Measurements from ENCODE around the gene FANCD2.
A peak's percentile ranks its signal among the peaks of the same experiment; 100 is the strongest.
"Not testable (repeated sequence)": the region's sequence is repeated elsewhere in the genome, so short reads cannot be mapped to it uniquely, and the experiment has no call there.

The FANCD2 gene

GRCh38 chr3:10115326-10116137, 89.3 kb downstream of the FANCD2 start, which contains the start of gene BRK1:
BRK1 (plus strand) TSS chr3:10115675; CDS start chr3:10115702, 27 bp downstream.
- DNase-seq: peak; percentile 78

GRCh38 chr3:10116138-10116460, 89.9 kb downstream of the FANCD2 start:
- no peak for DNase-seq

GRCh38 chr3:10116928-10117327, 90.7 kb downstream of the FANCD2 start:
- no peak for DNase-seq

GRCh38 chr3:10119376-10119775, 93.1 kb downstream of the FANCD2 start:
- DNase-seq: no peak

- DNase-seq: no peak
These were observed 94.8 kb downstream of the FANCD2 start for GRCh38 chr3:10121064-10121463.

- DNase-seq: no peak
These were observed 96.5 kb downstream of the FANCD2 start for GRCh38 chr3:10122724-10123123.

- DNase-seq: not testable (repeated sequence)
These were observed 109.6 kb downstream of the FANCD2 start for GRCh38 chr3:10135872-10136271.

GRCh38 chr3:10136426-10137005, 110.3 kb downstream of the FANCD2 start:
- DNase-seq: no peak

- DNase-seq: no peak
These were observed 110.9 kb downstream of the FANCD2 start for GRCh38 chr3:10137178-10137577.

GRCh38 chr3:10140996-10141546, 114.8 kb downstream of the FANCD2 start:
- no peak for DNase-seq

GRCh38 chr3:10142707-10143560, 116.7 kb downstream of the FANCD2 start:
- DNase-seq: no peak

- no peak for DNase-seq
These were observed 119.4 kb downstream of the FANCD2 start for GRCh38 chr3:10145685-10146084.

GRCh38 chr3:10149226-10149625, 123.0 kb downstream of the FANCD2 start:
- DNase-seq: no peak

- no peak for DNase-seq
These were observed 124.8 kb downstream of the FANCD2 start for GRCh38 chr3:10150987-10151386.

Data from NCI-H524 treated with DMSO at 0.1 percent for 48 hours (cell line).